Astrocyte of the spinal cord (primary cell): Measurements from ENCODE around the gene HEXB.

ENCODE experiments used
- DNase-seq: peaks from one replicate; pipeline ENCODE4 v3.0.0; 2011; ENCODE audit warnings: low read depth, low spot score
- H3K4me3 ChIP-seq: 2 replicates; pipeline ENCODE4 v1.5.1; 2011; ENCODE audit warnings: low read depth, mild to moderate bottlenecking, low read length, moderate library complexity
- in situ Hi-C: cut with HindIII; loops from 2 replicates; pipeline ENCODE4 v1.10.0; 2017; ENCODE audit warnings: low sequenced_read_pairs
- TF ChIP-seq, protein P1 (sequence below): IDR thresholded peaks from 2 replicates; pipeline ENCODE4 v1.5.1; 2012; ENCODE audit warnings: low read depth, mild to moderate bottlenecking, low read length, inconsistent platforms

HEXB gene

DNA sequence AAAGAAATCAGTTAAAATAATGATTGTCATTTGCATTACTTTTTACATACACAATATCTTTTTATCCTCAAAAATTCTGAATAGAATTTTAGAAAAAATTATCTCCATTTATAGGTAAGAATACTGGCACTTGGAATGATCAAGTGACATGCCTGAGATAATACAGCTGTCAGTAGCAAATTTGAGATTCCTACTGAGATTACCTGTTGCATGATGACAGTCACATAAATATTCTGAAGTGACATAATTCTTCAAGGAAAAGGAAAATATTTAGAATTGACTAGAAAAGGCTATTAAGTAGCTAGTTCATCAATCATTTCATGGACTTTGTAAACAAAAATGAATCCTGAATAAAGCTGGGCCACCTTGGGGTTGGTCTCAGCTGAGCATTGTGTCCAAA, 29.3 kb upstream of the HEXB start:
- in situ Hi-C loops = loop anchor here (10.0 kb wide), 1 partner anchor 741 kb away; no protein-coding TSS in a partner anchor
- no peak overlapping the region for H3K4me3 ChIP-seq
- no peak for DNase-seq
- TF ChIP-seq, protein P1, sequence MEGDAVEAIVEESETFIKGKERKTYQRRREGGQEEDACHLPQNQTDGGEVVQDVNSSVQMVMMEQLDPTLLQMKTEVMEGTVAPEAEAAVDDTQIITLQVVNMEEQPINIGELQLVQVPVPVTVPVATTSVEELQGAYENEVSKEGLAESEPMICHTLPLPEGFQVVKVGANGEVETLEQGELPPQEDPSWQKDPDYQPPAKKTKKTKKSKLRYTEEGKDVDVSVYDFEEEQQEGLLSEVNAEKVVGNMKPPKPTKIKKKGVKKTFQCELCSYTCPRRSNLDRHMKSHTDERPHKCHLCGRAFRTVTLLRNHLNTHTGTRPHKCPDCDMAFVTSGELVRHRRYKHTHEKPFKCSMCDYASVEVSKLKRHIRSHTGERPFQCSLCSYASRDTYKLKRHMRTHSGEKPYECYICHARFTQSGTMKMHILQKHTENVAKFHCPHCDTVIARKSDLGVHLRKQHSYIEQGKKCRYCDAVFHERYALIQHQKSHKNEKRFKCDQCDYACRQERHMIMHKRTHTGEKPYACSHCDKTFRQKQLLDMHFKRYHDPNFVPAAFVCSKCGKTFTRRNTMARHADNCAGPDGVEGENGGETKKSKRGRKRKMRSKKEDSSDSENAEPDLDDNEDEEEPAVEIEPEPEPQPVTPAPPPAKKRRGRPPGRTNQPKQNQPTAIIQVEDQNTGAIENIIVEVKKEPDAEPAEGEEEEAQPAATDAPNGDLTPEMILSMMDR = no peak

DNA sequence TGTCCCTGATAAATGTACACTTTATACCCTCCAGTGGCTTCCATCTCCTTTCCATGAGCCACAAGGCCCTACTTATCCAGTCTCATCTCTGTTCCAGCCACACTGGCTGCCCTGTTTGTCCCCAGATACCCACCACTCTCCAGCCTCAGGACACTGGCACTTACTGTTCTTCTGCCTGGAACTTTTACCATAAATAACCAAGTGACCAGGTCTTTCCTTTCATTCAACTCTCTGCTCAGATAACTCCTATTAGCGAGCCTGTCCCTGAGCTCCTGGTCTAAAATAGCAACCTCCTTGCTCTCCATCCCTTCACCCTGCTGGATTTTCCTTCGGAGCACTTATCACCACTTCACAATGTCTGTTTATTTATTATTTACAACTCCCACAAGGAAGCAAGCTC, 27.9 kb upstream of the HEXB start:
- in situ Hi-C loops = loop anchor here (10.0 kb wide), 1 partner anchor 742 kb away; no protein-coding TSS in a partner anchor
- no peak for DNase-seq
- H3K4me3 ChIP-seq = no peak overlapping the region
- TF ChIP-seq, protein P1 = no peak

DNA sequence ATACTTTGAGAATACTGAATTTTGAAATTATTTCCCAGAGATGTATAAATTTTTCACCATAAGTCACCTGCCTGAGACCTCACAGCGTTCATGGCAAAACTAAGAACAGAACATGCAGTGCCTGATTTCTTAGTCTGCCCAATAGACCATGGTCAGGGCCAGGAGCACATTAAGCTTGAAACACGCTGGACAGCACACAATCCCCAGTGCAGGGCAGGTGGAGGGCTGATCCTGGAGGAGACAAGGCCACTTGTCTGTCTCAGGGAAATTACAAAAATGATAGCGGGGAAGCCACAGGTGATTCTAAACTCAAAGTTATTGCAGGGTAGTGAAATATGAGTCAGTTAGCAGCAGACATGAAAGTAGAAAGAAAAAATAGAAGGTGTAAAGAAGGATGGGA, 25.9 kb upstream of the HEXB start:
- TF ChIP-seq, protein P1 = no peak

DNA sequence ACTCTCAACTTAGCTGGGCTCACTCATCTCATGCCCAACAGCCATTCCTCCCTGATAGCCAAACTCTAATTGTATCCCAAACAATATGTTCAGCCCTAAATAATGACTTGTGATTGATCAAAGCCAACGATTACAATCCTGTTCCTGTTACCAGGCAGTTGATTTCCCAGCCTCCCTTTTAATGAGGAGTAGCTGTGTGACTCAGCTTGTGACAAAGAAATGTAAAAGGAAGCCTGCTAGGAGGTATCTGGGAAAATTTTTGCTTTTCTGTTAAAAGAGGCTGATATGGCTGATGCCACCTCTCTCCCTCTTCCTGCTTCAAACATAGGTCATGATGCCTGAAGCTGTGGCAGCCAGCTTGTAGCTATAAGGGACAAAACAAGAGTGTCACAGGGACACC, 24.9 kb upstream of the HEXB start:
- no peak overlapping the region for H3K4me3 ChIP-seq
- no peak for DNase-seq
- in situ Hi-C loops = no loop called here
- TF ChIP-seq, protein P1 = no peak

More for the DNA sequence above, 25.9 kb upstream of the HEXB start:
- in situ Hi-C loops = loop anchor here (10.0 kb wide), 1 partner anchor 744 kb away; no protein-coding TSS in a partner anchor
- H3K4me3 ChIP-seq = no peak overlapping the region
- DNase-seq = no peak

DNA sequence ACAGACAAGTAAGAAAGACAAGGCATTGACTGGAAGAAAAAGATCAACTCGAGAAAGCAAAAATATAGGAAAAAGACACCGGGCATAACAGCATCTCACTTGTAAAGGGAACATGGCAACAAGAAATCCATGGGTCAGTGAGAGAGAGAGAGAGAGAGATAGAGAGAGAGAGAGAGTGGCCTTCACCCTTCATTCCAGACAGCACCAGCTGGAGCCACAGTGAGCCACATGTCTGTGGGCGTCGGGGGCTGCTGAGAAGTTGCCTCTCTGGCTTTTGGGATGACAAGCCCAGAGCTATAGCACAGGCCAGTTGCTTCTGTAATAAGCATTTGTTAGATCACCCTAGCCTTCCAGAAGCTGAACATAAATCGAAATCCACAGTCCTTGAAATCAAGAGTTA, 24.2 kb upstream of the HEXB start:
- DNase-seq = no peak
- in situ Hi-C loops = no loop called here
- H3K4me3 ChIP-seq = no peak overlapping the region
- TF ChIP-seq, protein P1 = no peak

DNA sequence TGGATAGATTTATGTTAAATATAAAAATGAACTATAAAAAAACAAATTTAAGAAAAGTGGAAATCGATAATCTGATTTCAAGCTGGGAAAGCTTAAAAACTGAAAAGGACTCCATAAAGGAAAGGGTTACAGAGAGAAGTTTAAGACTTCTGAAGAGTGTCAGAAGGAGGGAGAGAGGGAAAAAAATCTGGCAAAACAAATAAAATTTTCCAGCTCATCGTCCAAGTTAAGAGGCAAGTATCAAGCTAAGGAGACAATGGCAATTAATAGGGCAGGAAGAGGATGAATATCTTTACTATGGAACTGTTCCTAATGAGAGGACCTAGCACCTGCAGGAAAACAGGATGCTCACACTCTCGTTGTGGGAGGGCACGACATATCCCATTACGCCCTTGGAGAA, 20.5 kb upstream of the HEXB start:
- TF ChIP-seq, protein P1 = no peak
- in situ Hi-C loops = no loop called here

DNA sequence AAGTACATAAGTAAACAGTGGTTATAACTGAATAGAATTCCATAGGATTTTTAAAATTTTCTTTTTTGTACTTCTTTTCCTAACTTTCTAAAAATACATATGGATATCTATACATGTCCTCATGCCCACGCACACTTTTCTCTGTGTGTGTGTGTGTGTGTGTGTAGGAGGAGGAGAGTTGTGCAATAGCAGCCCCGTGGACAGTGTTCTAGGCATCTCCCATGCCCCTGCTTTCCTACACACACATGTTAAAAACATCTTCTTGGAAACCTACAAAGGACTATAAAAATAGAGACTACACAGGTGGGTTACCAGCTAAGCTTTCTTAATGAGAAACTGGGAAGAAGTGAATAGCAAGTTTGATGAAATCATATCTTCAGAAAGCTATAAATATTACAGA, 19.8 kb upstream of the HEXB start:
- in situ Hi-C loops = no loop called here
- DNase-seq = no peak
- H3K4me3 ChIP-seq = no peak overlapping the region
- TF ChIP-seq, protein P1 = no peak

More for the DNA sequence above, 20.5 kb upstream of the HEXB start:
- no peak for DNase-seq
- H3K4me3 ChIP-seq = no peak overlapping the region
